Measurements from ENCODE around the gene CHIC2. TPM values are rescaled to one million over a fixed set of nuclear protein-coding genes. Genes with fewer than 3 reads are reported as not detected.

CHIC2 gene
- total and polyA plus RNA-seq, 2 of the 4 experiments (the other 2 are of a cell fraction) = 20.4 to 26.3 TPM

DNA sequence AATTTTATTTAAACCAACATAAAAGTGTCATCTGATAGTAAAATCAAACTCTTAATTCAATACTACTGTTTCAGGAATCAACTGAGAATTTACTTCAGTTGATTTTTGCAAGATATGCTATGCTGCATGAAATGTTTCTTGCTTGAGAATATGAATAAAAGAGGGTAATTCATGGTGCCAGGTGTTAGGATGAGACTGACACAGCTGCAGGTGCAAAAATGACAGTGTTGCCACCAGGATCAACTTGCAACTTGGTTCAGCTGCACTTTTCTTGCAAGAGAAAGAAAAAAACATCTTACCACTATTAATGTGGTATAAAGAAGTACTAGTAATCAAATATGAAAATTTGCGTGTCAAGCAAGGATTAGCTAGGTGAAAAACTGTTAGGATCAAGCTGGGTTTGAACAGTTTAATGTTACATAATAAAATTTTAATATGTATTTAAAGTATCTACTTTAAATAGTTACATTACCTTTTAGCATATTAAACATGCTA is 49.7 kb downstream of the CHIC2 start:
- H3K18ac ChIP-seq (ENCODE audit: low read depth, low read length) = no peak overlapping the region
- ATAC-seq (ENCODE audit: low read depth) (no peak), DNase-seq (no peak)
- no peak overlapping the region for H2BK120ac ChIP-seq (ENCODE audit: low read depth, low read length)
- H2BK15ac ChIP-seq (ENCODE audit: low read depth, low read length) = no peak overlapping the region
- peaks cover 9% of the 10 kb centered on the region for H3K36me3 ChIP-seq (ENCODE audit: control insufficient read depth, insufficient read depth, low read length)
- no peak overlapping the region for H2AK5ac ChIP-seq (ENCODE audit: low read depth, low read length)
- ChIA-PET CTCF (interaction anchor here (0.8 kb wide), 1 partner anchor 204 kb away, joined by 3 read pairs; no protein-coding TSS in a partner anchor), POLR2A (ENCODE audit: unreplicated experiment) (interaction anchor here (0.7 kb wide), 1 partner anchor 62 kb away, joined by 4 read pairs; no protein-coding TSS in a partner anchor)
- no peak overlapping the region for H3K4me3 ChIP-seq (ENCODE audit: insufficient read depth, low read depth, low read length)
- in situ Hi-C loops (cut with MboI; ENCODE audit: low sequenced_read_pairs) = no loop called here
- peaks cover 22% of the 10 kb centered on the region; the same call in 1 of the 2 replicates for H4K20me1 ChIP-seq (ENCODE audit: insufficient read depth, low read length)
- H3K56ac ChIP-seq (ENCODE audit: extremely low read depth, insufficient read depth, low read length) = no peak overlapping the region
- no peak overlapping the region for H2AK9ac ChIP-seq (replicated peaks; ENCODE audit: low read depth, low read length, poor library complexity)
- no peak overlapping the region for H3K14ac ChIP-seq (replicated peaks; ENCODE audit: low read depth, low read length)
- no peak overlapping the region for H3K4me2 ChIP-seq (ENCODE audit: low read depth, low read length)
- H3K27ac ChIP-seq (ENCODE audit: insufficient read depth, low read length) = no peak overlapping the region
- dilution Hi-C loops (cut with HindIII; ENCODE audit: low sequenced_read_pairs, unreplicated experiment) = no loop called here
- H3K4ac ChIP-seq (ENCODE audit: low read depth, low read length) = no peak overlapping the region
- intact Hi-C loops (cut with micrococcal nuclease) = no loop called here
- H3K23ac ChIP-seq (ENCODE audit: low read depth, low read length) = no peak overlapping the region
- H2BK20ac ChIP-seq (ENCODE audit: low read depth, low read length) = no peak overlapping the region
- H3K9me3 ChIP-seq (ENCODE audit: control insufficient read depth, insufficient read depth, low read length) = no peaks in the 10 kb centered on the region
- BruUV-seq (replicated peaks) = no TSS peak
- no CpG with 5 or more reads among the region's 1 CpG for WGBS, 2 experiments (ENCODE audit: extremely low coverage in 2 of 2, insufficient read length in 1 of 2)
- peaks cover 24 to 39% of the 10 kb centered on the region in 2 experiments for H3K79me1 ChIP-seq (ENCODE audit: low read depth in 1 of 2, low read length in 2 of 2)
- H2AFZ ChIP-seq (replicated peaks; ENCODE audit: low read length, poor library complexity) = no peak overlapping the region
- H4K91ac ChIP-seq (ENCODE audit: insufficient read depth, low read depth, low read length) = no peak overlapping the region
- H4K5ac ChIP-seq (ENCODE audit: low read depth, low read length) = no peak overlapping the region
- H3K27me3 ChIP-seq (ENCODE audit: control insufficient read depth, insufficient read depth, low read length) = no peaks in the 10 kb centered on the region
- peaks cover 2% of the 10 kb centered on the region; the same call in 1 of the 2 replicates for H3K9me1 ChIP-seq (ENCODE audit: insufficient read depth, low read length)
- no peak overlapping the region for H4K8ac ChIP-seq (ENCODE audit: low read depth in 2 of 2, low read length in 2 of 2)
- H3K9ac ChIP-seq (ENCODE audit: low read depth, low read length) = no peak overlapping the region
- H2BK5ac ChIP-seq (ENCODE audit: low read depth, low read length, poor library complexity, severe bottlenecking) = no peak overlapping the region
- H3K4me1 ChIP-seq (ENCODE audit: control insufficient read depth, insufficient read depth, low read length) = no peaks in the 10 kb centered on the region
- TF ChIP-seq CTCF (conservative IDR thresholded peaks at IDR 0.05; ENCODE audit: low read depth, low read length) (no peak), MAZ (IDR thresholded peaks at IDR 0.05; ENCODE audit: borderline replicate concordance, low read depth, low read length) (no peak), RCOR1 (IDR thresholded peaks at IDR 0.05; ENCODE audit: insufficient replicate concordance, low read length) (no peak), RFX5 (IDR thresholded peaks at IDR 0.05; ENCODE audit: low read depth, low read length) (no peak), POLR2A (IDR thresholded peaks at IDR 0.05; ENCODE audit: low read depth, low read length) (no peak), MAFK (IDR thresholded peaks at IDR 0.05; ENCODE audit: low read depth, low read length) (no peak), ELK1 (IDR thresholded peaks at IDR 0.05; ENCODE audit: borderline replicate concordance, low read depth, low read length) (no peak), NFE2L2 (IDR thresholded peaks at IDR 0.05; ENCODE audit: low read depth, low read length) (no peak), CHD1 (IDR thresholded peaks at IDR 0.05; ENCODE audit: low read depth, low read length) (no peak), FOS (IDR thresholded peaks at IDR 0.05; ENCODE audit: low read depth, low read length) (no peak), CEBPB (IDR thresholded peaks at IDR 0.05; ENCODE audit: low read depth, low read length) (no peak), SMC3 (IDR thresholded peaks at IDR 0.05; ENCODE audit: low read depth, low read length) (no peak), RAD21 (IDR thresholded peaks at IDR 0.05; ENCODE audit: low read length) (no peak), MXI1 (IDR thresholded peaks at IDR 0.05; ENCODE audit: borderline replicate concordance, low read depth, low read length) (no peak), BHLHE40 (IDR thresholded peaks at IDR 0.05; ENCODE audit: low read depth, low read length) (no peak)
- TF ChIP-seq, protein P1, sequence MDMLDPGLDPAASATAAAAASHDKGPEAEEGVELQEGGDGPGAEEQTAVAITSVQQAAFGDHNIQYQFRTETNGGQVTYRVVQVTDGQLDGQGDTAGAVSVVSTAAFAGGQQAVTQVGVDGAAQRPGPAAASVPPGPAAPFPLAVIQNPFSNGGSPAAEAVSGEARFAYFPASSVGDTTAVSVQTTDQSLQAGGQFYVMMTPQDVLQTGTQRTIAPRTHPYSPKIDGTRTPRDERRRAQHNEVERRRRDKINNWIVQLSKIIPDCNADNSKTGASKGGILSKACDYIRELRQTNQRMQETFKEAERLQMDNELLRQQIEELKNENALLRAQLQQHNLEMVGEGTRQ (IDR thresholded peaks at IDR 0.05; ENCODE audit: low read depth, low read length) = no peak
